SH-SY5Y (cell line): ENCODE results near the gene IMMP2L.

Experiments
- GATA2 ChIP-seq: IDR thresholded peaks from 2 replicates; pipeline ENCODE4 v1.6.1; 2011; ENCODE audit warnings: mild to moderate bottlenecking, low read depth, low read length
- GATA3 ChIP-seq: IDR thresholded peaks from 2 replicates; pipeline ENCODE4 v1.6.1; 2011; ENCODE audit warnings: low read depth, mild to moderate bottlenecking, low read length, moderate library complexity

IMMP2L gene

DNA sequence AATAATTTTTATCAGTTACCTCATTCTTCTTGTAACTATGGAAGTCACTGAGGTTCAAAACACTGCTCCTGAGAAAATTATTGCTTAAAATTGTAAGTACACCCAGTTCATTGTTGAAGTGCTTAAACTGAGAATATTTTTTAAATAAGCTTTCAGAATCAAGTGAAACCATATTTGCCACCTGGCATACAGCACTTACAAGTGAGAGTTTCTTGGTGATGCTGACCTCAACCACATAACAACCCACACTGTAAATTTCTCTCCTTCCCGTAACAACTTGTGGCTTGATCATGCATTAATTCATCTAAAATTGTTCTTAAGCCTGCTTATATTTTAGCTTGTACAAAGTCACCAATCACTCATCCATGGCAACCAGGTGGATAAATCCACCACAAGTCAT, 34.0 kb downstream of the IMMP2L start:
- TF ChIP-seq GATA2 (no peak), GATA3 (no peak)

DNA sequence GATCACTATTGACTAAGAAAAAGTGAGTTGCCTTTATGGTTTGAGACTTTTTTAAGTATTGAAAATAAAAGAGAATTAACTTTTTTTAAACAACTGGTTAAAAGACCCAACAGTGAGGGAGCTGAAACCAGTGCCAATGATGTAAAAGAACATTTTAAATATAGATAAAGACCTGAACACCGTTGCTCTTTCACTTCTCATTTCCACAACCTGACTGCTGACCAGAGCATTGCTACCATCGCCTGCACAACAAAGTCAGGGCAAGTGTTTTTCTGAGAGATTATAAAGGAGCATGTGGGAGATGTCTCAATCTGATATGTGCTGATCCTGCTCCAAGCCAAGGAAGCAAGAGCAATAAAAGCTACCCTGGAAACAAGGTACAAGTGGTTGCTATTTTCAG, 34.7 kb downstream of the IMMP2L start:
- TF ChIP-seq GATA3 (no peak), GATA2 (no peak)

DNA sequence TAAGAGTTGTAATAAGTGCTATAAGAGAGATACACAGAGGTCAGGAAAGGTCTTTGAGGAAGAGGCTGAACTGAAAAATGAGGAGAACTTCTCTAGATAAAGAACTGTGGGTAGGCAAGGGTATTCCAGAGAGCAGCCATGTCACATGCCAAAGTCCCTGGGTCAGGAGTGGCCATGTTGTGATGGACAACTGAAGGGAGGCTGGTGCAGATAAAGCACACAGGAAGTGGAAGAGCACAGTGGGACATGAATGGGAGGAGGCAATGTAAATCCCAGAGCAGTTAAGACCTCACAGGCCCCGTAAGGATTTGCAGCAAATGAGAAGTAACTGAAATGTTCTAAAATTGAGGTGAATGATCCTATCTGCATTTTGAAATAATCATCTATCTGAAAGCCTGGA, 37.2 kb downstream of the IMMP2L start:
- TF ChIP-seq GATA2 (no peak), GATA3 (no peak)

DNA sequence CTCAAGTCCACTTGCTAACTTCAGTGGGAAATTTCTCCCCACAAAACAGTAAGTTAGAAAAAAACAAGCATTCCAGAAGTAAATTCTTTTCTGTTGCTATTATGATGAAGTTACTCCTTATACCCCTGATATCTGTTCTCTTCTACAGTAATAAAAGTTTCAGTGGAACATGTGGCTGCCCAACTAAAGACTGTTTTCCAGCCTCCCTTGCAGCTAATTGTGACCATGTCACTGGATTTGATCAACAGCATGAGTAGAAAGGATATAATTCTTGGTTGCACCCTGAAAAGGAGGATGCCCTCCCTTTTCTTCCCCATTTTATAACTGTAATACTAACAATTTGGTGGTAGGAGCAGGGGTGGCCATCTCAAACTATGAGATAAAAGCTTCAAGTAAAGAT, 40.6 kb downstream of the IMMP2L start:
- TF ChIP-seq GATA3, result no peak
- TF ChIP-seq GATA2, result no peak

DNA sequence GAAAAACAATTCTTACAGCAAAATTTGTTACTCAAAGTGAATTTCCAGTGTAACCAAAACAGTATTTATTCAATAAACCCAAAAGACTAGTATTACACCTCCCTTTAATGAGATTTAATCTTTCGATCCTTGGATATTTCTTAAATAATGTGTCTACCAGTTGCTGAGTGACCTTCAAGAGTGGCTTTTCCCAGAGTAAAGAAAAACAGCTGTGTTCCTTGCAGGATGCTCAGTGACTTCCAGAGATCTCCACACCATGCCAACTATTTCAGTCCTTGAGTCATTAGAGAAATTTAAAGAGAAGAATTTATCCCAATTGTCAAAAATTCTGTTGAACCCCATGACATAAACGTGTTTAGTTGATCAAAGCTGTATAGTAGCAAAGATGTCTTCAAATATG, 44.0 kb downstream of the IMMP2L start:
- TF ChIP-seq GATA2, result no peak
- no peak for TF ChIP-seq GATA3

DNA sequence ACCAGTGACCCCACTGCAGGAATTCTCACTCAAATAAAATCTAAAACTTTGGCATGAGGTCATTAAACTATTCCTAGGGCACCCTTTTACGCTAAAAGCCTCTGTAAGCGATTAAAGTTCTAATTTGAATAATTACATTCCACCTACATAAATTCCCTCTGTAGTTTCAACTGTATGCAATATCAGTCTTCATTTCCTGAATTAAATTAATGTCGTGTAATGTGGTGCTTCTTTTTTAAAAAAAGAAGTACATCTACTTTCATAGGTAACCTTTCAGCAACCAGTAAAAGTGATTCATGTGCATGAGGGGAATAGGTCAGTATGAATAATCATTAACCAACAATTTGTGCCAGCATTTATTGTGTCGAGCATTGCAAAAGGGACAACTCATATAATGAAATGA, 44.7 kb downstream of the IMMP2L start:
- TF ChIP-seq GATA2 (no peak), GATA3 (no peak)

DNA sequence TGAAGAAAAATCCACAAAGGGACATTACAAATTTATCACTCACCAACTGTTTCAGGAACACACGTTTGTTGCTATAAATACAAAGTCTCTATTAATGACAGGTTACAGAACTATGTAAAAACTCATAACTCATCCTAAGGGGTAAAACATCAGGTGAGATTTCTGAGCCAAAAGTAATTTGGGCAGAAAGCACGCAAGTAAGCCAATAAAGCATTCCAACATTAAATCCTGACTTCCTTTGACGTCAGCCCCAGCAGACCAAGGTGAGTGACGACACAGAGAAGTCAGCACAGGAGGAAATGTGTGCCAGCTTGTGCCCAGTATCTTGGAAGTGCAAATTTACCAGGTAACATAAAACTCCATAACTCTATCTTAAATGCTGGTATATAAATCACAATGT, 45.7 kb downstream of the IMMP2L start:
- TF ChIP-seq GATA3, result no peak
- TF ChIP-seq GATA2, result no peak

DNA sequence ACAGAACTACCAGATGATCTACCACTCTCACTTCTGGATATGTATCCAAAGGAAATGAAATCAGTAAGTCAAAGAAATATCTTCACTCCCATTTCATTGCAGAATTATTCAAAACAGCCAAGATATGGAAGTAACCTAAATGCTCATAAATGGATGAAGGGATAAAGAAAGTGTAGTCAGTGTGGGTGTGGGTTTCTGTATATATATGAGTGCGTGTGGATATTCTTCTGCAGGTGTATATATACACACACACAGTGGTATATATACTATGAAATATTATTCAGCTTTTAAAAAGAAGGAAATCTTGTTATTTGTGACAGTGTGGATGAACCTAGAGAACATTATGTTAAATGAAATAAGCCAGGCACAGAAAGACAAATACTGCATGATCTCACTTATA, 48.7 kb downstream of the IMMP2L start:
- no peak for TF ChIP-seq GATA3
- TF ChIP-seq GATA2, result no peak

DNA sequence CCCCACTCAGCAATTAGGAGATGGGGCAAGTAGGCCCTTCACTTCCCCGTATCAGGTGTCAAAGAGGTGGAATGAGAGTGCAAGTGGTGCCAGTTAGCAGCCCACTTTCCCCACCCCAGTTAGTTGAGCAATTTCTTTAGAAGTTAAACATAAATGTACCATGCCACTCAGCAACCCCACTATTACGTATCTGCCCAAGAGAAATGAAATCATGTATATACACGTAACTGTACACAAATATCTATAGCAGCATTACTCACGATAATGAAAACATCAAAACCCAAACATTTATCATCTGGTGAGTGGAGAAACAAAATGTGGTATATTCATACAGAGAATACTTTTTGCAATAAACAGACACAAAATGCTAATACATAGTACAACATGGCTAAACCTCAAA, 50.4 kb downstream of the IMMP2L start:
- TF ChIP-seq GATA2, result no peak
- no peak for TF ChIP-seq GATA3

DNA sequence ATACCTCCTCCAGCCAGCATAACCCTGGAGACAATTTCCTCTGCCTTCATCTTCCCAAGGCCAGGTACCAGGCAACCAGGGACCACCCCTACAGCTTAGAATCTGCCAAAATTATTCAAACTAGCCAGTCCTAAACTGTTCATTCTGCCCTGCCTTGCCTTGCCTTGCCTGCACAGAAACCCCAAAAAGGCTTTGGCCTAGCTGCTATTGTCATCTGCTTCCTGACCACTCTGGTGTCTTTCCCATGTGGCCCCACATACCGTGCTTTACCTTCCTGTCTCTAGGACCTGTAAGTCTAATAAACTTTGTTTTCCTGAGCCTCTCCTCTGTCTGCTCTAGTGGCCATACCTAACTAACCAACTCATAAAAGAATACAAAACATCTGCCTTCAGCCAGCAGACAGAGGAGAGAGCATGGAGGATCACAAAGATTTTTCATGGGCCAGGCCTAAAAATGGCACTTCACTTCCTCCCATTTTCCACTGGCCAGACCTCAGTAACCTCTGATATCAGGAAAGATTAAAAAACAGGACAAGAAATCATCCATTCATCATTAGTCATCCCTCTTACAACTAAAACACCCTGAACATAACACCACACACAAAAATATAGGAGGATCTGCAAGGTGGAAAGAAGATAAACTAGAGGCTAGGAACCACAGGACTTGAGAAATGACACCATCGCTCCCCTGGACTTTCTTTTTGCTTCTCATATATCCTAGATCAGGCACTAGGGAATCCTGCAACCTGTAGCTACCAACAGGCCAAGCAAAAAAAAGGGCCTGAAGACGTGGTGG, 51.5 kb downstream of the IMMP2L start:
- TF ChIP-seq GATA2 (no peak), GATA3 (no peak)

DNA sequence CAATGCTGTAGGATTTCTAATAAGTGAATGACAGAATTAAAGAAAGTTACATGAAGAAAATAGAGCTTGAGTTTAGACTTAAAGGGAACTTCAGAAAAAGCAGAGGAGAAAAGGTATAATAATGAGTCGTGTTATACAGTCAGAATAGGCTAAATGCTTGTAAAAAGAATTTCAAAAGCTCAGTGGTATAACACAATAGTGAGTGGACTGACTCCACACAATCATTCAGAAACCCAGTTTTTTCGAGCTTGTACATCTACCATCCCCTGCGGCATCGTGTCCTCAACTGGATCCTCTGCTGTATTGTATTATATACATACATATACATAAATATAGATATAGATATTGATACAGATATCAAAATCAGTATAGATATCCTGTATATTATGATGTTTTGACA, 52.2 kb downstream of the IMMP2L start:
- TF ChIP-seq GATA2 (no peak), GATA3 (no peak)

DNA sequence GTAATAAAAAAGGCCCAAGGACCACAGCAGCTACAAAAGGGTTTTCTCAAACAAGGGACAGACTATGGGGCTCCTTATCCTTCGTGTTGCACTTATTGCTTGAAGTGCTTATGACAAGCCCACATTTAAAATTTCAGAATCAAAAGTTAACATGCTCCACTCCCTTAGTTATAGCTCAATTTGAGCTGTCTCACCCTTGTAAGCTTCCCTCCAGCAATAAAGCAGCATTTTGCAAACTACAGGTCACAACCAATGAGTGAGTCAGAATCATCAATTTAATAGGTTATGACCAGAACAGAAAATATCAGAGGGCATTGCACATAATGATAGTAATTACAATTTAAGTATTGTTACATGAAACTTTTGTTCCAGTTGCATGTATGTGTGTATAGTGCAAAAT, 53.0 kb downstream of the IMMP2L start:
- TF ChIP-seq GATA2 (no peak), GATA3 (no peak)

DNA sequence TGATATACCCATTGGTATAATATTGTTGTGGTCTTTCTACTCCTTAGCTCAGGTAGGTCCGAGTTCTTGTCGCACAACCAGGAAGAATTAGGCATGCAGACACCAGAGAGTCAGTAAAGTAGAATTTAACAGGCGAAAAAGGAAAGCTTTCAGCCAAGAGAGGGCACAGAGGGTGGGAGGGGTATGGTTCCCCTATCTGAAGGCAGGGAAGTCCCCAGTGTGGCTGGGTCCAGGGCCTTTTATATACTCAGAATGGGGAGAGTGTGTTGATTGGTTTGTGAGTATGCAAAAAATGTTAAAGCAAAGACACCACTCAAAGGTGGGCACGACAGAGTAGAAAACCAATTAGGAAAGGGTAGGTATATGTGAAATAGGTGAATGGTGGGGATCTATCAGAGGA, 53.9 kb downstream of the IMMP2L start:
- no peak for TF ChIP-seq GATA2
- TF ChIP-seq GATA3, result no peak

DNA sequence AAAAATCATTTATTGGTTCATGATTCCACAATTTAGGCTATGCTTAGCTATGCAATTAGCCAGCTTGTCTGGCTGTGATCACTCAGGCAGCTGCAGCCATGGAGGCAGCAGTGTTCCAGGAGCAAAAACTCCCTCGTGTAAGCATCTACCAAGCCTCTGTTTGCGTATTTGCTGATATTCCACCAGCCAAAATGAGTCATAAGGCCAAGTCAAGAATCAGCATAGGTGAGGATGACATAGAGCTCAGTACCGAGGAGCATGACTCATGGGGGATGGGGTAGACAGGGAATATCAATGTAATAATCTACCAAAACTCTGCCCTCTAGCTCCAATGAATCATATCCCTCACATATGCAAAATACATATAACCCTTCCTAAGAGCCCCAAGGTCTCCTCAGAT, 63.3 kb downstream of the IMMP2L start:
- TF ChIP-seq GATA2 (no peak), GATA3 (no peak)

DNA sequence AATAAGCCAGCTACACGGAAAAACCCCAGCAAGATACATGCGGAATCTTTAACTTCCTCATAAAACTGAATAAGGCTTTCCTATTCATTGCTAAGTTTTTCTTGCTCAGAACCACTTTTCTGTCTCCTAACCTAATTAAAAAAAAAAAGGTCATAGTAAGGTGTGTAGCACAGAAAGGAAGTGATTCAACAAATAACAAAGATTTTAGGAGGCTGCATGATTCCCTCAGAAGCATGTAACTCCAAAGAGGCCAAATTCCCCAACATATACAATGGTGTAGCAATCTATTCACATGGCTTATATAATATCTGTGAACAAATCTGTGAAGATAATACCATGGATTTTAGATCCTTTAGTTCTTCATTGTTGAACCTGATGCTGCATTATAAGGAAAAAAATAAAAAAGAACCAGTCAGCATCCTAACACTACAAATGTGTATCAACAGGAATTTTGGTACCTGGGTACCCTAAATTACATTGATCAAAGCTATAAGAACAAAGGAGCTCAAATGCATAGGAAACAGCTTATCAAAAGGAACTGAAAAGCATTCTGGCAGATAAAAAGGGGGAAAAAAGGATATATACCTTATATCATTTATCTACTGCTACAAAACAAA, 63.8 kb downstream of the IMMP2L start:
- TF ChIP-seq GATA2, result no peak
- no peak for TF ChIP-seq GATA3

DNA sequence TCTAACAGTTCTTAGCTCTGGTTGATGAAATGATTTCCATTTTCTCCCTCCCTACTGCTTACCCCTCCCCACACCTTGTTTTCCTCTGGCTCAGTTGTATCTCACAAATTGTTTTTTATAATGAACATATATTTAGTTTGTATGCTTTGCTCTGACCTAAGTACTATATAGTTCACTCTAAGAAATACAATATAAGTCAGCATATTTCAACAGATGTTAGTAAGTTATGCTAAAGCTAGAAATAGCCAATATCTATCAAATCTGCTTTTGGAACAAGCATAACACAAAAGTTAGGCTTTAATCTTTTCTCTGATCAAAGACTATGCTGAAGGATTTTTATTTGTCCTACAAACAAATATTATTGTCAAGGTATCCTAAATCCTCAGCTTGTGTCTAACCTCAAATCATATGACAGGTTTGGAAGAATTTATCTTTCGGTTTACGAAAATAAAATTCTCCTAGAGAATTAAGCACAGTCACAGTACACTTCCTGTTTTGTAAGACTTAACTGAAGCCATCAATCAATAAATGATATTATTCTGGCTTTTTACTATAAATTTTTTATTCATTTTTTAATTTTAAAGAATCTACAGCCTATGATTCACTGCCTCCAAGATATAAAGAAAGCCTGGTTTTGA, 67.0 kb downstream of the IMMP2L start:
- TF ChIP-seq GATA2, result no peak
- no peak for TF ChIP-seq GATA3
